H1 (cell line): Measurements from ENCODE around the gene PRX. TPM values are rescaled to one million over a fixed set of nuclear protein-coding genes. Genes with fewer than 3 reads are reported as not detected.

Source experiments
- BCL11A ChIP-seq, 2 experiments: IDR thresholded peaks; one replicate each; pipeline ENCODE4 v1.6.1; 2011; ENCODE audit warnings: low read depth in 2 of 2, low read length in 2 of 2, mild to moderate bottlenecking in 2 of 2
- CHD2 ChIP-seq: IDR thresholded peaks from 2 replicates; pipeline ENCODE4 v1.6.1; 2012; ENCODE audit warnings: low read length, improper control_type of control experiment
- EZH2 ChIP-seq: fragments of 200-600 bp; sonication (generic); IDR thresholded peaks from 2 replicates; pipeline ENCODE4 v1.7.1; 2012; ENCODE audit warnings: low read depth, mild to moderate bottlenecking, moderate library complexity, low read length, inconsistent platforms; ENCODE audit not compliant: severe bottlenecking
- JUND ChIP-seq: IDR thresholded peaks from 2 replicates; pipeline ENCODE4 v1.6.1; 2011; ENCODE audit warnings: mild to moderate bottlenecking, improper control_type of control experiment, low read length
- KDM4A ChIP-seq: IDR thresholded peaks from one replicate; pipeline ENCODE4 v1.7.1; 2012; ENCODE audit warnings: low read depth, mild to moderate bottlenecking, moderate library complexity, low read length, inconsistent platforms; ENCODE audit not compliant: severe bottlenecking
- RBBP5 ChIP-seq: IDR thresholded peaks from 2 replicates; pipeline ENCODE4 v1.7.1; 2012; ENCODE audit warnings: low read depth, mild to moderate bottlenecking, inconsistent platforms, low read length, moderate library complexity, borderline replicate concordance
- SAP30 ChIP-seq: fragments of 300-600 bp; sonication (generic); IDR thresholded peaks from 2 replicates; pipeline ENCODE4 v1.7.1; 2012; ENCODE audit warnings: low read length, moderate library complexity, mild to moderate bottlenecking, inconsistent platforms; ENCODE audit not compliant: insufficient read depth, insufficient replicate concordance
- polyA plus RNA-seq, 7 experiments: library from polyadenylated mRNA; depleted of rRNA in 3 of 7; stranded (reverse) in 5 of 7; unstranded in 2 of 7; fragments of >200 nt in 5 of 7; fragments of 200-250 nt in 2 of 7; gene quantifications; 1 replicate in 5 of 7; 2 replicates in 1 of 7; 4 replicates in 1 of 7; pipeline versions ENCODE4 v1.2.1 to v1.2.3, GENCODE V29; 2011 to 2013; ENCODE audit warnings: missing spikeins in 2 of 7, mixed read lengths in 2 of 7
- total RNA-seq: library from RNA; stranded (reverse); fragmentation: NEBNext Ultra II Directional; extraction: Animal tissue kit (Norgen Biotek cat#: 25700); gene quantifications from 2 replicates; pipeline ENCODE4 v1.2.1, GENCODE V29; 2021
- TF ChIP-seq, protein P1 (sequence below): fragments of 300-600 bp; sonication (generic); IDR thresholded peaks from 2 replicates; pipeline ENCODE4 v1.7.1; 2012; ENCODE audit warnings: low read length, moderate library complexity, mild to moderate bottlenecking, inconsistent platforms; ENCODE audit not compliant: insufficient replicate concordance

The PRX gene
- total and polyA plus RNA-seq, 2 of the 8 experiments (the other 6 are each of a cell fraction or from before 2014, with no cell fraction given), result 2.8 to 5.8 TPM

DNA sequence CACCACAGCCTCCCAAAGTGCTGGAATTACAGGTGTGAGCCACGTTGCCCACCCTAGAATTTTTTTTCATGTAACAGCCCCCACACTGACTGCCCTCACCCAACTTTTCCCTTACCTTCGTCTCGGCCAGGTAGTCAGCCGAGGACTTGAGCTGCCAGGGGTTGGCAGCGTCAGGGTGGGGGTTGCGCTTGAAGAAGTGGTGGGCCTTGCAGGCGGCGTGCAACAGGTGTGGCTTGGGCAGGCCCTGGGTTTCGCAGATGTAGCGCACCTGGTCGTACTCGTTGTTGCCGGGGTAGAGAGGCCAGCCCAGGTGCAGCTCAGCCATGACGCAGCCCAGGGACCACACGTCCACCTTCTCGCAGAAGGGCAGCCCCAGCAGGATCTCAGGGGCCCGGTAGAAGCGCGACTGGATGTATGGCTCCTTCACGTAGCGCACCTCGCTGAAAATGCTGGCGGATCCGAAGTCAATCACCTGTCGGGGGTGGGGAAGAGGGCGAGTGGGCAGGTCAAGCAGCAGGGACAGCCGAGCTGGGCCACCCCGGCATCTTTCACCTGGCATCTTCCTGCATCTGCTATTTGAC is 29.4 kb downstream of the PRX start (continued):
- TF ChIP-seq SAP30 (no peak), RBBP5 (no peak), JUND (no peak), EZH2 (no peak), BCL11A (IDR thresholded peaks at IDR 0.05; ENCODE audit: low read depth in 2 of 2, low read length in 2 of 2) (no peak), KDM4A (no peak), CHD2 (no peak)
- TF ChIP-seq, protein P1, sequence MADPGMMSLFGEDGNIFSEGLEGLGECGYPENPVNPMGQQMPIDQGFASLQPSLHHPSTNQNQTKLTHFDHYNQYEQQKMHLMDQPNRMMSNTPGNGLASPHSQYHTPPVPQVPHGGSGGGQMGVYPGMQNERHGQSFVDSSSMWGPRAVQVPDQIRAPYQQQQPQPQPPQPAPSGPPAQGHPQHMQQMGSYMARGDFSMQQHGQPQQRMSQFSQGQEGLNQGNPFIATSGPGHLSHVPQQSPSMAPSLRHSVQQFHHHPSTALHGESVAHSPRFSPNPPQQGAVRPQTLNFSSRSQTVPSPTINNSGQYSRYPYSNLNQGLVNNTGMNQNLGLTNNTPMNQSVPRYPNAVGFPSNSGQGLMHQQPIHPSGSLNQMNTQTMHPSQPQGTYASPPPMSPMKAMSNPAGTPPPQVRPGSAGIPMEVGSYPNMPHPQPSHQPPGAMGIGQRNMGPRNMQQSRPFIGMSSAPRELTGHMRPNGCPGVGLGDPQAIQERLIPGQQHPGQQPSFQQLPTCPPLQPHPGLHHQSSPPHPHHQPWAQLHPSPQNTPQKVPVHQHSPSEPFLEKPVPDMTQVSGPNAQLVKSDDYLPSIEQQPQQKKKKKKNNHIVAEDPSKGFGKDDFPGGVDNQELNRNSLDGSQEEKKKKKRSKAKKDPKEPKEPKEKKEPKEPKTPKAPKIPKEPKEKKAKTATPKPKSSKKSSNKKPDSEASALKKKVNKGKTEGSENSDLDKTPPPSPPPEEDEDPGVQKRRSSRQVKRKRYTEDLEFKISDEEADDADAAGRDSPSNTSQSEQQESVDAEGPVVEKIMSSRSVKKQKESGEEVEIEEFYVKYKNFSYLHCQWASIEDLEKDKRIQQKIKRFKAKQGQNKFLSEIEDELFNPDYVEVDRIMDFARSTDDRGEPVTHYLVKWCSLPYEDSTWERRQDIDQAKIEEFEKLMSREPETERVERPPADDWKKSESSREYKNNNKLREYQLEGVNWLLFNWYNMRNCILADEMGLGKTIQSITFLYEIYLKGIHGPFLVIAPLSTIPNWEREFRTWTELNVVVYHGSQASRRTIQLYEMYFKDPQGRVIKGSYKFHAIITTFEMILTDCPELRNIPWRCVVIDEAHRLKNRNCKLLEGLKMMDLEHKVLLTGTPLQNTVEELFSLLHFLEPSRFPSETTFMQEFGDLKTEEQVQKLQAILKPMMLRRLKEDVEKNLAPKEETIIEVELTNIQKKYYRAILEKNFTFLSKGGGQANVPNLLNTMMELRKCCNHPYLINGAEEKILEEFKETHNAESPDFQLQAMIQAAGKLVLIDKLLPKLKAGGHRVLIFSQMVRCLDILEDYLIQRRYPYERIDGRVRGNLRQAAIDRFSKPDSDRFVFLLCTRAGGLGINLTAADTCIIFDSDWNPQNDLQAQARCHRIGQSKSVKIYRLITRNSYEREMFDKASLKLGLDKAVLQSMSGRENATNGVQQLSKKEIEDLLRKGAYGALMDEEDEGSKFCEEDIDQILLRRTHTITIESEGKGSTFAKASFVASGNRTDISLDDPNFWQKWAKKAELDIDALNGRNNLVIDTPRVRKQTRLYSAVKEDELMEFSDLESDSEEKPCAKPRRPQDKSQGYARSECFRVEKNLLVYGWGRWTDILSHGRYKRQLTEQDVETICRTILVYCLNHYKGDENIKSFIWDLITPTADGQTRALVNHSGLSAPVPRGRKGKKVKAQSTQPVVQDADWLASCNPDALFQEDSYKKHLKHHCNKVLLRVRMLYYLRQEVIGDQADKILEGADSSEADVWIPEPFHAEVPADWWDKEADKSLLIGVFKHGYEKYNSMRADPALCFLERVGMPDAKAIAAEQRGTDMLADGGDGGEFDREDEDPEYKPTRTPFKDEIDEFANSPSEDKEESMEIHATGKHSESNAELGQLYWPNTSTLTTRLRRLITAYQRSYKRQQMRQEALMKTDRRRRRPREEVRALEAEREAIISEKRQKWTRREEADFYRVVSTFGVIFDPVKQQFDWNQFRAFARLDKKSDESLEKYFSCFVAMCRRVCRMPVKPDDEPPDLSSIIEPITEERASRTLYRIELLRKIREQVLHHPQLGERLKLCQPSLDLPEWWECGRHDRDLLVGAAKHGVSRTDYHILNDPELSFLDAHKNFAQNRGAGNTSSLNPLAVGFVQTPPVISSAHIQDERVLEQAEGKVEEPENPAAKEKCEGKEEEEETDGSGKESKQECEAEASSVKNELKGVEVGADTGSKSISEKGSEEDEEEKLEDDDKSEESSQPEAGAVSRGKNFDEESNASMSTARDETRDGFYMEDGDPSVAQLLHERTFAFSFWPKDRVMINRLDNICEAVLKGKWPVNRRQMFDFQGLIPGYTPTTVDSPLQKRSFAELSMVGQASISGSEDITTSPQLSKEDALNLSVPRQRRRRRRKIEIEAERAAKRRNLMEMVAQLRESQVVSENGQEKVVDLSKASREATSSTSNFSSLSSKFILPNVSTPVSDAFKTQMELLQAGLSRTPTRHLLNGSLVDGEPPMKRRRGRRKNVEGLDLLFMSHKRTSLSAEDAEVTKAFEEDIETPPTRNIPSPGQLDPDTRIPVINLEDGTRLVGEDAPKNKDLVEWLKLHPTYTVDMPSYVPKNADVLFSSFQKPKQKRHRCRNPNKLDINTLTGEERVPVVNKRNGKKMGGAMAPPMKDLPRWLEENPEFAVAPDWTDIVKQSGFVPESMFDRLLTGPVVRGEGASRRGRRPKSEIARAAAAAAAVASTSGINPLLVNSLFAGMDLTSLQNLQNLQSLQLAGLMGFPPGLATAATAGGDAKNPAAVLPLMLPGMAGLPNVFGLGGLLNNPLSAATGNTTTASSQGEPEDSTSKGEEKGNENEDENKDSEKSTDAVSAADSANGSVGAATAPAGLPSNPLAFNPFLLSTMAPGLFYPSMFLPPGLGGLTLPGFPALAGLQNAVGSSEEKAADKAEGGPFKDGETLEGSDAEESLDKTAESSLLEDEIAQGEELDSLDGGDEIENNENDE, result no peak
